Activated naive CD8-positive, alpha-beta T cell (primary cell): Measurements from ENCODE around the gene NTNG1.

Experiments
- H3K27ac Mint-ChIP-seq: one replicate; pipeline ENCODE4 v1.8.0; 2021; ENCODE audit warnings: mixed read lengths
- H3K27me3 Mint-ChIP-seq: one replicate; pipeline ENCODE4 v1.8.0; 2021; ENCODE audit warnings: mixed read lengths
- H3K36me3 Mint-ChIP-seq: one replicate; pipeline ENCODE4 v1.8.0; 2021; ENCODE audit warnings: mixed read lengths
- H3K4me1 Mint-ChIP-seq: one replicate; pipeline ENCODE4 v1.8.0; 2021; ENCODE audit warnings: low read depth, mixed read lengths
- H3K4me3 Mint-ChIP-seq: one replicate; pipeline ENCODE4 v1.8.0; 2021; ENCODE audit warnings: mild to moderate bottlenecking, mixed read lengths
- H3K9me3 Mint-ChIP-seq: one replicate; pipeline ENCODE4 v1.8.0; 2021; ENCODE audit warnings: low read depth, mixed read lengths

The NTNG1 gene

GRCh38 chr1:107531065-107531908, 390.4 kb downstream of the NTNG1 start:
- H3K9me3 Mint-ChIP-seq = no peaks in the 10 kb centered on the region
- H3K36me3 Mint-ChIP-seq = no peaks in the 10 kb centered on the region
- no peak overlapping the region for H3K27ac Mint-ChIP-seq
- H3K4me1 Mint-ChIP-seq = no peaks in the 10 kb centered on the region
- no peaks in the 10 kb centered on the region for H3K27me3 Mint-ChIP-seq
- no peak overlapping the region for H3K4me3 Mint-ChIP-seq

- Mint-ChIP-seq H3K4me3 (no peak overlapping the region), H3K9me3 (no peaks in the 10 kb centered on the region), H3K27ac (no peak overlapping the region), H3K27me3 (no peaks in the 10 kb centered on the region), H3K4me1 (no peaks in the 10 kb centered on the region), H3K36me3 (no peaks in the 10 kb centered on the region)
These were observed 391.5 kb downstream of the NTNG1 start for GRCh38 chr1:107532318-107532717.
